Activated CD8-positive, alpha-beta memory T cell treated with anti-CD3 and anti-CD28 coated beads, Interleukin-2, amount 10 ng/mL, durations not matched to agents 7 days and 5 days (primary cell): ENCODE data around the gene SYNE1. TPM values are rescaled to one million over a fixed set of nuclear protein-coding genes. Genes with fewer than 3 reads are reported as not detected.
A peak's percentile ranks its signal among the peaks of the same experiment; 100 is the strongest.

ENCODE experiments used
- ATAC-seq: fragments of 150-1000 bp; cut with Tn5 transposase; one replicate; pipeline ENCODE4 v1.10.0; 2021; ENCODE audit warnings: moderate library complexity
- CTCF ChIA-PET: fragments of 350-600 bp; sonication (Branson Sonifier 250); formaldehyde crosslinking; loops from one replicate; lab custom pipeline; 2021; ENCODE audit warnings: antibody characterized with exemption; lab: Charles Lee
- DNase-seq: peaks from one replicate; pipeline ENCODE4 v3.0.0-alpha.2; 2020
- H3K27ac Mint-ChIP-seq: one replicate; pipeline ENCODE4 v1.8.0; 2021; ENCODE audit warnings: mild to moderate bottlenecking, mixed read lengths
- H3K27me3 Mint-ChIP-seq: one replicate; pipeline ENCODE4 v1.8.0; 2021; ENCODE audit warnings: mixed read lengths
- H3K36me3 Mint-ChIP-seq: one replicate; pipeline ENCODE4 v1.8.0; 2021; ENCODE audit warnings: mild to moderate bottlenecking, mixed read lengths
- H3K4me1 Mint-ChIP-seq: one replicate; pipeline ENCODE4 v1.8.0; 2021; ENCODE audit warnings: mixed read lengths
- H3K4me3 Mint-ChIP-seq: one replicate; pipeline ENCODE4 v1.8.0; 2021; ENCODE audit warnings: mild to moderate bottlenecking, moderate library complexity, mixed read lengths
- H3K9me3 Mint-ChIP-seq: one replicate; pipeline ENCODE4 v1.8.0; 2022; ENCODE audit warnings: low read depth, mixed read lengths
- total RNA-seq, 2 experiments: library from RNA; stranded (reverse); gene quantifications; one replicate each; pipeline ENCODE4 v1.2.3, GENCODE V29; 2021

The SYNE1 gene
- total RNA-seq, 2 experiments from 2014 or later: 58.5 to 76.6 TPM

GRCh38 chr6:152122434-152122833, 514.7 kb downstream of the SYNE1 start:
- Mint-ChIP-seq H3K27ac (no peak overlapping the region), H3K27me3 (no peaks in the 10 kb centered on the region), H3K9me3 (no peaks in the 10 kb centered on the region), H3K4me1 (peaks cover 10% of the 10 kb centered on the region), H3K4me3 (no peak overlapping the region), H3K36me3 (peaks cover 31% of the 10 kb centered on the region)
- ATAC-seq: no peak
- CTCF ChIA-PET: no interaction called here
- DNase-seq: no peak

GRCh38 chr6:152121910-152122309, 515.3 kb downstream of the SYNE1 start:
- Mint-ChIP-seq H3K4me1 (peaks cover 14% of the 10 kb centered on the region), H3K9me3 (no peaks in the 10 kb centered on the region), H3K27ac (no peak overlapping the region), H3K27me3 (no peaks in the 10 kb centered on the region), H3K36me3 (peaks cover 31% of the 10 kb centered on the region), H3K4me3 (no peak overlapping the region)
- CTCF ChIA-PET: no interaction called here
- DNase-seq (no peak), ATAC-seq (no peak)

GRCh38 chr6:152119831-152120230, 517.3 kb downstream of the SYNE1 start:
- H3K9me3 Mint-ChIP-seq: no peaks in the 10 kb centered on the region
- no peak overlapping the region for H3K27ac Mint-ChIP-seq
- CTCF ChIA-PET: interaction anchor here (1.0 kb wide), 1 partner anchor 148 kb away, joined by 3 read pairs; no protein-coding TSS in a partner anchor
- no peak for DNase-seq
- peaks cover 31% of the 10 kb centered on the region for H3K36me3 Mint-ChIP-seq
- no peak for ATAC-seq
- peaks cover 14% of the 10 kb centered on the region for H3K4me1 Mint-ChIP-seq
- no peak overlapping the region for H3K4me3 Mint-ChIP-seq
- no peaks in the 10 kb centered on the region for H3K27me3 Mint-ChIP-seq

- Mint-ChIP-seq H3K36me3 (peaks cover 31% of the 10 kb centered on the region), H3K9me3 (no peaks in the 10 kb centered on the region), H3K27ac (no peak overlapping the region), H3K27me3 (no peaks in the 10 kb centered on the region), H3K4me3 (no peak overlapping the region), H3K4me1 (peaks cover 14% of the 10 kb centered on the region)
- DNase-seq (no peak), ATAC-seq (no peak)
- CTCF ChIA-PET: interaction anchor here (1.0 kb wide), 1 partner anchor 149 kb away, joined by 3 read pairs; no protein-coding TSS in a partner anchor
Observed at GRCh38 chr6:152118678-152119077, 518.5 kb downstream of the SYNE1 start.

GRCh38 chr6:152118224-152118623, 518.9 kb downstream of the SYNE1 start:
- CTCF ChIA-PET: interaction anchor here (1.2 kb wide), 1 partner anchor 352 kb away, joined by 3 read pairs; no protein-coding TSS in a partner anchor
- Mint-ChIP-seq H3K4me1 (peaks cover 14% of the 10 kb centered on the region), H3K27ac (no peak overlapping the region), H3K4me3 (no peak overlapping the region), H3K36me3 (peaks cover 31% of the 10 kb centered on the region), H3K27me3 (no peaks in the 10 kb centered on the region), H3K9me3 (no peaks in the 10 kb centered on the region)
- DNase-seq (no peak), ATAC-seq (no peak)

- Mint-ChIP-seq H3K36me3 (peaks cover 31% of the 10 kb centered on the region), H3K4me3 (no peak overlapping the region), H3K27ac (no peak overlapping the region), H3K9me3 (no peaks in the 10 kb centered on the region), H3K4me1 (peaks cover 14% of the 10 kb centered on the region), H3K27me3 (no peaks in the 10 kb centered on the region)
- CTCF ChIA-PET: interaction anchor here (1.0 to 1.2 kb wide), 2 partner anchors 351 to 352 kb away, joined by 3 to 4 read pairs; no protein-coding TSS in a partner anchor
- no peak for DNase-seq
- no peak for ATAC-seq
Observed at GRCh38 chr6:152117156-152118133, 519.7 kb downstream of the SYNE1 start.

- H3K27me3 Mint-ChIP-seq: peaks cover 4% of the 10 kb centered on the region
- ATAC-seq: no peak
- no peak for DNase-seq
- CTCF ChIA-PET: no interaction called here
- H3K4me3 Mint-ChIP-seq: no peak overlapping the region
- H3K9me3 Mint-ChIP-seq: no peaks in the 10 kb centered on the region
- H3K27ac Mint-ChIP-seq: no peak overlapping the region
- H3K36me3 Mint-ChIP-seq: no peaks in the 10 kb centered on the region
- peaks cover 10% of the 10 kb centered on the region for H3K4me1 Mint-ChIP-seq
Observed at GRCh38 chr6:152112491-152113261, 524.5 kb downstream of the SYNE1 start.

- Mint-ChIP-seq H3K9me3 (no peaks in the 10 kb centered on the region), H3K4me3 (no peak overlapping the region), H3K27ac (no peak overlapping the region), H3K36me3 (no peaks in the 10 kb centered on the region), H3K27me3 (peaks cover 10% of the 10 kb centered on the region), H3K4me1 (peaks cover 4% of the 10 kb centered on the region)
- ATAC-seq (no peak), DNase-seq (peak; percentile 43)
- CTCF ChIA-PET: interaction anchor here (1.7 kb wide), 1 partner anchor 345 kb away, joined by 3 read pairs; no protein-coding TSS in a partner anchor
Observed at GRCh38 chr6:152110886-152111820, 526.0 kb downstream of the SYNE1 start.

GRCh38 chr6:152107973-152108372, 529.2 kb downstream of the SYNE1 start:
- H3K27me3 Mint-ChIP-seq: peaks cover 13% of the 10 kb centered on the region
- H3K36me3 Mint-ChIP-seq: no peaks in the 10 kb centered on the region
- H3K27ac Mint-ChIP-seq: no peak overlapping the region

GRCh38 chr6:152100183-152100618, 537.0 kb downstream of the SYNE1 start:
- DNase-seq: no peak
- H3K4me1 Mint-ChIP-seq: peaks cover 5% of the 10 kb centered on the region
- H3K4me3 Mint-ChIP-seq: no peak overlapping the region
- ATAC-seq: no peak
- peaks cover 3% of the 10 kb centered on the region for H3K27me3 Mint-ChIP-seq
- H3K27ac Mint-ChIP-seq: no peak overlapping the region
- no peaks in the 10 kb centered on the region for H3K9me3 Mint-ChIP-seq
- CTCF ChIA-PET: no interaction called here
- no peaks in the 10 kb centered on the region for H3K36me3 Mint-ChIP-seq

More at GRCh38 chr6:152107973-152108372, 529.2 kb downstream of the SYNE1 start:
- no peak for ATAC-seq
- Mint-ChIP-seq H3K9me3 (no peaks in the 10 kb centered on the region), H3K4me1 (peaks cover 4% of the 10 kb centered on the region), H3K4me3 (no peak overlapping the region)
- CTCF ChIA-PET: no interaction called here
- DNase-seq: no peak

- H3K36me3 Mint-ChIP-seq: no peaks in the 10 kb centered on the region
- CTCF ChIA-PET: no interaction called here
Observed at GRCh38 chr6:152099446-152100182, 537.5 kb downstream of the SYNE1 start.

GRCh38 chr6:152098683-152099082, 538.5 kb downstream of the SYNE1 start:
- Mint-ChIP-seq H3K4me3 (no peak overlapping the region), H3K27me3 (no peaks in the 10 kb centered on the region), H3K9me3 (no peaks in the 10 kb centered on the region), H3K27ac (no peak overlapping the region), H3K36me3 (no peaks in the 10 kb centered on the region), H3K4me1 (peaks cover 11% of the 10 kb centered on the region)
- DNase-seq (no peak), ATAC-seq (no peak)
- CTCF ChIA-PET: no interaction called here

More at GRCh38 chr6:152099446-152100182, 537.5 kb downstream of the SYNE1 start:
- H3K4me3 Mint-ChIP-seq: no peak overlapping the region
- no peak for ATAC-seq
- H3K27ac Mint-ChIP-seq: no peak overlapping the region
- peaks cover 3% of the 10 kb centered on the region for H3K27me3 Mint-ChIP-seq
- H3K4me1 Mint-ChIP-seq: peaks cover 10% of the 10 kb centered on the region
- no peak for DNase-seq
- no peaks in the 10 kb centered on the region for H3K9me3 Mint-ChIP-seq
